GM23248 (cell line): Measurements from ENCODE around the gene TCF25.

Source experiments
- EZH2 ChIP-seq: fragments of 200-600 bp; sonication (generic); IDR thresholded peaks from 2 replicates; pipeline ENCODE4 v1.6.1; 2018; ENCODE audit warnings: antibody characterized with exemption, mild to moderate bottlenecking; ENCODE audit not compliant: insufficient read depth, poor library complexity, severe bottlenecking
- EZH2phosphoT487 ChIP-seq: fragments of 200-600 bp; sonication (generic); IDR thresholded peaks from 2 replicates; pipeline ENCODE4 v1.6.1; 2018; ENCODE audit warnings: antibody characterized with exemption, moderate library complexity, mild to moderate bottlenecking, low read depth; ENCODE audit not compliant: insufficient read depth

GRCh38 chr16:89924925-89925307, 51.5 kb downstream of the TCF25 start:
- TF ChIP-seq EZH2 (no peak), EZH2phosphoT487 (no peak)
